GDM1 (cell line): ENCODE measurements around the gene H6PD.
"Not testable (repeated sequence)": the region's sequence is repeated elsewhere in the genome, so short reads cannot be mapped to it uniquely, and the experiment has no call there.

Experiments
- DNase-seq: peaks from one replicate; lab custom pipeline; 2025; lab: John Stamatoyannopoulos, UW

Gene H6PD

GRCh38 chr1:9298282-9298681, 63.7 kb downstream of the H6PD start:
- no peak for DNase-seq

- DNase-seq = not testable (repeated sequence)
Measured at GRCh38 chr1:9299571-9300541, 65.3 kb downstream of the H6PD start.

- DNase-seq = peak; percentile 19
Measured at GRCh38 chr1:9300573-9300972, 66.0 kb downstream of the H6PD start.

- no peak for DNase-seq
Measured at GRCh38 chr1:9302745-9303524, 68.4 kb downstream of the H6PD start.

- DNase-seq = no peak
Measured at GRCh38 chr1:9303916-9304315, 69.3 kb downstream of the H6PD start.

DNA sequence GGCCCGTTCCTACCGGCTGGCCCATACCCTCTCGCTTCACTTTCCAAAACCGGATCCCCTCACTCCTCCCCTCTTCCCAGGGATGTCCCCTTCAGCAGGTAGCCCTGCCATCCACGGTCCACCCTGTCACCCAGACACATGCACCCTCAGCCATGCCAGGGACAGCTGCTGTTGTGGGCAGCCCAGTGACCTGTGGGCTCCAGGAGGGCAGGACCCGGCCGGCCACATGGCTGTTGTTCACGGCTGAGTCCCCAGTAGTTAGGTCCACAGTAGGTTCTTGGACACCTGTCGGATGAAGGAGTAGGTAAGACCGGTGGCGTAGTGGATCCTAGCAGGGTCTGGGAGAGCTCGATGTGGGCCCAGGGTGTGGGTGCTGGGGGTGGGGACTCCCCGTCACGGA, 70.6 kb downstream of the H6PD start:
- no peak for DNase-seq

DNA sequence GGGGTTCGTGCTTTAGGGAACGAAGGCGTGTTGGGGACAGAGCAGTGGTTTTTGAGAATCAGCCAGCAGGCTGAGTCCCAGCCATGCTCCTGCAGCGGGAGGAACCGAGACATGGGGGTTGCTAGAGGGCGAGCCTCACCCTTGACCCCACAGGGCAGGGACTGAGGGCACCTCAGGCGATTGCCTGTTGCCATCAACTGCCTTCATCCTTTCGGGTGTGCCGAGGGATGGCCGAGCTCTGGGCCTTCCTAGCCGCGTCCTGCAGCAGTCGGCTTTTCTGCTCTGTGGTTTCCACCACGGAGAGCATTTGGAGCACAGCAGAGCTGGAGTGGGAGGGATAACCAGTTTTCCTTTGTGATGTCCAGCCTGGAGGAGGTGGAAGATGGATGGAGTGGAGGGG, 71.4 kb downstream of the H6PD start:
- no peak for DNase-seq

DNA sequence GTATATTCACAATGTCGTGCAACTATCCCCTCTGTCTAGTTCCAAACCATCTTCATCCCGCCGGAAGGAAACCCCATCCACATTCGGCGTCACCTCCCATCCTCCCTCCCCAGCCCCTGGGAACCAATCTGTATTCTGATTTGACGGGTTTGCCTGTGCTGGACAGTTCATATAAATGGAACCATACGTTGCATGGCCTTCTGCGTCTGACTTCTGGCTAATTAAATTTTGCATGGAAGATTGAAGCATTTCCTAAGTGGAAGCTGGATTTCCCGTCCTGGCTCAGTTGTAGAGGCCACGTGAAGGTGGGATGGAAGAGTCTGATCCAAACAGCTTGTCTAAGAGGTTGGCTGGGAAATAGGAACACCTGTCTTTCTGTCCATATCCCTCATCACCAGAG, 72.7 kb downstream of the H6PD start:
- no peak for DNase-seq

- no peak for DNase-seq
Measured at GRCh38 chr1:9308236-9308785, 73.7 kb downstream of the H6PD start.

DNA sequence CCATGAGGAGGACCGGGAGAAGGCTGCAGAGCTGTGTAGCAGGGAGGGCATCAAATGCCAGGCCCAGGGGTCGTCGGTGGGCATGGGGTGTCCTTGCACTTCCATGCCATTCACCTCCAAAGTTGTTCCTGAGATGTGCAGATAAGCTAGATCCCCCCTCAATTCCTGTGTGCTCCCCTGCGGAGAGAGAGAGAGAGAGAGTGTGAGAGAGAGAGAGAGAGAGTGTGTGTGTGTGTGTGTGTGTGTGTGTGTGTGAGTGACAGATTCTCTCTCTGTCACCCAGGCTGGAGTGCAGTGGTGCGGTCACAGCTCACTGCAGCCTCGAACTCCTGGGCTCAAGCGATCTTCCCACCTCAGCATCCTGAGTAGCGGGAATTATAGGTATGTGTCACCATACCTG, 74.5 kb downstream of the H6PD start:
- DNase-seq = no peak

- DNase-seq = no peak
Measured at GRCh38 chr1:9309991-9310390, 75.4 kb downstream of the H6PD start.

DNA sequence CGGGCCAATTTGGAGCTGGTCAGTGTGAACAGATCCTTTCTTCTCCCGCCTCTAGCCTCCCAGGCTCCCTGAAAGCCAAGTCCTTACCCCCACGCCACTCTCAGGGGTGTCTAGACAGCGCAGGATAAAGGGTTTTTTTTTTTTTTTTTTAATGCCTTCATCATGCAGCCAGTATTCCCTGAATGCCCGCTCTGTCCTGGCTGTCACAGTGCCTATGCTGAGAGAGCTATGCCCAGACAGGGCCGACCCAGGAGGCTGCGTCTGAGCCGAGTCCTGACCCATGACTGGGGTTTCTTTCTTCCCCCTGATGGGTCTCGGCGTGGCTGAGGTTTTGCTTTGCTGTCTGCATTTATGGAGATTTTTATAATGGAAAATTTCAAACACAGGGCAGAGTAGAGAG, 76.5 kb downstream of the H6PD start:
- no peak for DNase-seq

- no peak for DNase-seq
Measured at GRCh38 chr1:9311479-9311878, 76.9 kb downstream of the H6PD start.

GRCh38 chr1:9312168-9312720, 77.7 kb downstream of the H6PD start:
- DNase-seq = no peak

GRCh38 chr1:9313576-9313975, 79.0 kb downstream of the H6PD start:
- DNase-seq = no peak

GRCh38 chr1:9314111-9314510, 79.5 kb downstream of the H6PD start:
- no peak for DNase-seq

DNA sequence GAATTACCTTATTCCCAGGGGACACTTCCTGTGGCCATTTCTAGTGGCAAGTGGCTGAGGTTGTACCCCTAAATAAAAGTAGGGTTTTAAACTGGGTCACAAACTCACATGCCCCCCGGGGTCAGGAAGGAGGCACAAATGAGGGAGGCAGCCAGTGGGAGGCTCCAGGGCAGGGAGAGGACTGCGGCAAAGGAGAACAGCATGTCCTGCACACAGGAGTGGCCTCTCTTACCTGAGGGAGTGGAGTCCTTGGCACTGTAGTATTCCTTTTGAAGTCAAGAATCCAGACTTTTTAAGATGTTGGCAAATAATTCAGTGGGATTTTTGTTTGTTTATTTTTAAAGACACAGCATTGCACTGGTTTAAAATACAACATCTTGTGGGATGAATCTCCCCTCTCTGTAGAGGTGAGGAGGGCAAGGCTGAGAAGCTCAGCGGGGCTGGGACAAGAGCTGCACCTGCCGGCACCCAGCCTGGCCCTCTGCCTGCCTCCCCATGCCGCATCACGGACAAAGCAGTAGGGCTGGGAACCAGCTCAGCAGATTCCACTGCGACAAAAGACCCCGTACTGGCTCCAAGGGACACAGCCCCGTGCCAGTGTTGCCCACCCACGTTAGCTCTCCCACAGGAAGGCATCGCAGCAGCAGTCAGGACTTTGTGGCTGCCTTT, 80.3 kb downstream of the H6PD start:
- DNase-seq = no peak

DNA sequence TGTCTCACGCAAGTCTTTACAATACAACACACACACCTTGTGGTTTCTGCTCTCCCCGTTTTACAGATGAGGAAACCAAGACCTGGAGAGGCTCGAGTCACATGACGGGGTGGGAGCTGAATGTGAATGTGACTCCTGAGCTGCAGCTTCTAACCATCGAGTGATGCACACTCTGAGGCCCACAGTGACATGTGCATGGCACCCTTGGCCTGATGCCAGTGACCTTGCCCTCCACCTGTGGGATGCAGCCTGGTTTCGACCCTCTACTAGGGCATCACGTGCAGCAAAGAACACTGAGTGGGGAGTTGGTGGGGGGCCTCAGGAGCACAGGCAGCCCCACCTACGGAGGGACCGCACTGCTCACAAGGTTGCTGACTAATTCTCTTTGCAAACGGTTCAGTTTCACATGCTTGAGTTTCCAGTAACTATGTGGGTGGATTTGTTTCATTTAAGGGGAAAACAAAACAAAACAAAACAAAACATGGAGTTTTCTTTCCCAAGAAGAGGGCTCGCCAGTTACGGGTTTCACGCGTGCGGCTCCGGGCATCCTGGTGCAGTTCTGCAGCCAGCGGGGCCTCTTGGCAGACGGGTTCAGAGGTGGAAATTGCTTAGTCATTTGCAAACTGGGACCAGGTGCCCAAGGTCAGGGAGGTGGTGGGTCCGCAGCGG, 81.0 kb downstream of the H6PD start:
- DNase-seq = no peak

DNA sequence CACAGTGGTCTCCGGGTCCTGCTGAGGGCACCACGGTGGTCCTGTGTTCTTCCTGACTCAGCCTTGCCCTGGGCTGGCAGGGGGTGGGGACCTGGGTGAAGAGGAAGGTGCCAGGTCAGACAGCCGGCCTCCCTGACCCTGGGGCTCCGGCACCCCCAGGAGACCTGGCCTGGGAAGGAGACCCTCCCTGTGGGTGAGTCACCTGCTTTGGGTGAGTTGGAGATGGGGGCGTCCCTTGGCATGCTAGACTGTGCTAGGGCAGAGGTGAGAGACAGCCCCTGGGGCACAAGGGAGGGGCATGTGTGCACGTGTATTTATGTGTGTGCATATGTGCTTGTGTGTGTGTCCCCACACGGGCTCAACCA, 81.5 kb downstream of the H6PD start:
- DNase-seq = no peak

GRCh38 chr1:9316512-9316911, 81.9 kb downstream of the H6PD start:
- no peak for DNase-seq

- no peak for DNase-seq
Measured at GRCh38 chr1:9317072-9317471, 82.5 kb downstream of the H6PD start.
